NCI-H524 treated with DMSO at 0.1 percent for 48 hours (cell line): ENCODE measurements around the gene WASHC3.

Source experiments
- DNase-seq: peaks from one replicate; lab custom pipeline; 2025; lab: John Stamatoyannopoulos, UW

The WASHC3 gene

GRCh38 chr12:101968770-101969169 is 93.0 kb downstream of the WASHC3 start:
- no peak for DNase-seq

GRCh38 chr12:101967506-101967905 is 94.3 kb downstream of the WASHC3 start:
- DNase-seq: no peak

- no peak for DNase-seq
These were observed 95.3 kb downstream of the WASHC3 start for GRCh38 chr12:101966496-101966895.

GRCh38 chr12:101963697-101964096 is 98.1 kb downstream of the WASHC3 start:
- no peak for DNase-seq
